Measurements from ENCODE around the gene RTN1. TPM values are rescaled to one million over a fixed set of nuclear protein-coding genes. Genes with fewer than 3 reads are reported as not detected.

The RTN1 gene
- total and polyA plus RNA-seq, 10 donors = 4.1 to 65.4 (median 40.1) TPM

DNA sequence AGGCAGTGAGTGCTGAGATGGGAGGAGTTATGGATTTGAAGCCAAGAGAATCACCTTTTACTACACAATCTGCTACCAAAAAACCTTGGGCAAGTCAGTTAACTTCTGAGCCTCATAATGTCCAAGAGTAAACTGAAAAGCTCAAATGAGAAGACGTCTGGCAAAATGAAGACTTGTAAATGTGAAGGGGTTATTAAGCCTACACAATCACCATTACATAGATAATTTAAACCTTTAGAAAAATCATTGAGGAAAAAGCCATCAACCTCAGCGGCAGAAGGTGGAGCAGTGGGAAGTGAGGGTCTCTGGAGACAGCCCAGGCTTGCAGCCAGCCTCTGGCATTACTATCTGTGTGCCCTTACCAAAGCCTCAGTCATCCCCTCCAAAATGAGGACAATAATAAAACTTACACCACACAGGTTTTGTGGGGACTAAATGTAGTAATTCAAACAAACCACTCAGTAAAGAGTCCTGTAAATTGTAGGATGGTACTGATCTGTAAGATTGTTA is 243.5 kb downstream of the RTN1 start:
- DNase-seq = no peak
- Histone ChIP-seq H3K36me3 (no peaks in the 10 kb centered on the region), H3K9me3 (no peaks in the 10 kb centered on the region), H3K27ac (no peak overlapping the region), H3K4me1 (peaks cover 0 to 15% (median 10%) of the 10 kb centered on the region in 6 donors), H3K4me3 (no peak overlapping the region), H3K27me3 (replicated peaks in 1 of 7) (peaks cover 0 to 42% (median 12%) of the 10 kb centered on the region in 7 donors)
- intact Hi-C loops (cut with DNase I; ENCODE audit: low total_unique reads) = no loop called here
- TF ChIP-seq POLR2AphosphoS5 (IDR thresholded peaks at IDR 0.05) = no peak
- TF ChIP-seq, protein P1, sequence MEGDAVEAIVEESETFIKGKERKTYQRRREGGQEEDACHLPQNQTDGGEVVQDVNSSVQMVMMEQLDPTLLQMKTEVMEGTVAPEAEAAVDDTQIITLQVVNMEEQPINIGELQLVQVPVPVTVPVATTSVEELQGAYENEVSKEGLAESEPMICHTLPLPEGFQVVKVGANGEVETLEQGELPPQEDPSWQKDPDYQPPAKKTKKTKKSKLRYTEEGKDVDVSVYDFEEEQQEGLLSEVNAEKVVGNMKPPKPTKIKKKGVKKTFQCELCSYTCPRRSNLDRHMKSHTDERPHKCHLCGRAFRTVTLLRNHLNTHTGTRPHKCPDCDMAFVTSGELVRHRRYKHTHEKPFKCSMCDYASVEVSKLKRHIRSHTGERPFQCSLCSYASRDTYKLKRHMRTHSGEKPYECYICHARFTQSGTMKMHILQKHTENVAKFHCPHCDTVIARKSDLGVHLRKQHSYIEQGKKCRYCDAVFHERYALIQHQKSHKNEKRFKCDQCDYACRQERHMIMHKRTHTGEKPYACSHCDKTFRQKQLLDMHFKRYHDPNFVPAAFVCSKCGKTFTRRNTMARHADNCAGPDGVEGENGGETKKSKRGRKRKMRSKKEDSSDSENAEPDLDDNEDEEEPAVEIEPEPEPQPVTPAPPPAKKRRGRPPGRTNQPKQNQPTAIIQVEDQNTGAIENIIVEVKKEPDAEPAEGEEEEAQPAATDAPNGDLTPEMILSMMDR (IDR thresholded peaks at IDR 0.05 in 8 of 11, conservative IDR thresholded peaks at IDR 0.05 in 3 of 11) = no peak
- no peak for TF ChIP-seq POLR2A (IDR thresholded peaks at IDR 0.05)
- WGBS, 5 donors = 72 to 84% (median 81%) methylated on average over 2 of the region's 2 CpGs

DNA sequence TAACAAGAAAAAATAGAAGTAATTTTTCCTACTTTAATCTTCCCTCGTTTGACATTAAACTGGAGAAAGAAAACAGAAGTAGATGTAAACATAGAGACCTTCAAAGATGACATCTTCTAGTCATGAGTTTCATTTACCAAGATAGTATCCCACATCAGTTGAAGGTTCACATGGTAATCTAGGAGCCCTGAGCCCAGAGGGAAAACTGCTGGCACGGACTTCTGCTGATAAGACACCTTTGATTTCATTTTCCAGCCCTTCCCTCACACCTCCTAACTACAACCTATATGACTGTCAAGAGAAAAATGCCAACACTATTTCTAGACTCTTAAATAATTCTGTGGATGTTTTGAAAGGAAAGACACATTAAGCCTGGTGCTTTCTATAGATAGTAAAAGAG is 247.9 kb downstream of the RTN1 start:
- DNase-seq = no peak
- WGBS, 5 donors = 63 to 77% (median 70%) methylated on average over 2 of the region's 2 CpGs
- intact Hi-C loops (cut with DNase I; ENCODE audit: low total_unique reads) = no loop called here
- TF ChIP-seq, protein P1 (IDR thresholded peaks at IDR 0.05 in 8 of 11, conservative IDR thresholded peaks at IDR 0.05 in 3 of 11) = no peak
- TF ChIP-seq POLR2AphosphoS5 (IDR thresholded peaks at IDR 0.05) = no peak
- TF ChIP-seq POLR2A (IDR thresholded peaks at IDR 0.05) = no peak
- Histone ChIP-seq H3K9me3 (peaks cover 0 to under 1% (median 0%) of the 10 kb centered on the region in 8 donors), H3K4me3 (no peak overlapping the region), H3K36me3 (no peaks in the 10 kb centered on the region), H3K27me3 (replicated peaks in 1 of 7) (no peaks in the 10 kb centered on the region), H3K27ac (no peak overlapping the region), H3K4me1 (no peaks in the 10 kb centered on the region)

DNA sequence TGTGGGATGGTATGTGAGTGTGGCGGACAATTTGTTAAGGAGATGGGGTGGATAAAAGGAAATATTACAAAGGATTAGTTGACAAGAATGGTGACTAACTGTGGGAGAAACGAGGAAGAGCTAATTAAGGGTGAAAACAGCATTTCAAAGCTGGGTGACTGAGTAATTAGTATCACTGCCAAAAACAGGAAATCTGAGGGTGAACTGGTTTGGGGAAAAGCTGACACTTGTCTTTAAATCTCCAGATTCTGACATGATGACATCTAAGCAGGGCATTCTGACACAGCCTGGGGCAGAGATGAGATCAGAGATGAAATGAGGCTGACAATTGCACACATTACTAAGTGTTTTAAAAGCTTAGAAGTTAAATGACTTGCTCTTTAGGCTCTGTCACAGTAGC is 251.5 kb downstream of the RTN1 start:
- Histone ChIP-seq H3K4me3 (no peak overlapping the region), H3K4me1 (no peaks in the 10 kb centered on the region), H3K27ac (no peak overlapping the region), H3K27me3 (replicated peaks in 1 of 7) (no peaks in the 10 kb centered on the region), H3K36me3 (no peaks in the 10 kb centered on the region), H3K9me3 (peaks cover 0 to 16% (median 9%) of the 10 kb centered on the region in 8 donors)
- no peak for TF ChIP-seq POLR2AphosphoS5 (IDR thresholded peaks at IDR 0.05)
- TF ChIP-seq, protein P1 (IDR thresholded peaks at IDR 0.05 in 8 of 11, conservative IDR thresholded peaks at IDR 0.05 in 3 of 11) = no peak
- no peak for TF ChIP-seq POLR2A (IDR thresholded peaks at IDR 0.05)
- intact Hi-C loops (cut with DNase I; ENCODE audit: low total_unique reads) = no loop called here
- DNase-seq = no peak
- WGBS, 5 donors = 55 to 73% (median 62%) methylated on average over 2 of the region's 2 CpGs

DNA sequence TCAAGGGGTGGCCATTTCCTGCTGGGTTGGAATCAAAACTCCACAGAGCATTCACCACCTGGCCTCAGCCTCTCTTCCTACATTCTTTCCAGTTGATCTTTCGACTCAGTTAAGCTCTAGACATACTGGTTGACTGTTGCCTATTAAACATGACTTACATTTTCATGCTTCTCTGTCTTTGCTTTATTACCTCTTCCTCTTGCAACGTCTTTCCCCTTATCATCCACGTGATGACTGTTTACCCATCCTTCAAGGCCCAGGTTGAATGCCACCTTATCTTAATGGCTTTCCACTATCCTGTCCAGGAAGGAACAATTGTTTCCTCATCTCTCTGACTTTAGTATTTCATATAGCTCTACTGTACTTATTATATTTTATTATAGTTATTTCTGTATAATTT is 269.5 kb downstream of the RTN1 start:
- Histone ChIP-seq H3K4me1 (no peaks in the 10 kb centered on the region), H3K4me3 (no peak overlapping the region), H3K27me3 (replicated peaks in 1 of 7) (no peaks in the 10 kb centered on the region), H3K27ac (peak overlapping the region in 1 of 8 donors; percentile 1), H3K9me3 (no peaks in the 10 kb centered on the region), H3K36me3 (no peaks in the 10 kb centered on the region)
- 37 to 57% (median 51%) methylated on average over 3 of the region's 3 CpGs for WGBS, 5 donors
- TF ChIP-seq, protein P1 (IDR thresholded peaks at IDR 0.05 in 8 of 11, conservative IDR thresholded peaks at IDR 0.05 in 3 of 11) = no peak
- no peak for TF ChIP-seq POLR2AphosphoS5 (IDR thresholded peaks at IDR 0.05)
- no peak for TF ChIP-seq POLR2A (IDR thresholded peaks at IDR 0.05)
- intact Hi-C loops (cut with DNase I; ENCODE audit: low total_unique reads) = no loop called here
- DNase-seq = no peak

Measured in spleen (tissue), 11 donors.